Lung (tissue), 12 donors: ENCODE data around the gene HSD17B12. TPM values are rescaled to one million over a fixed set of nuclear protein-coding genes. Genes with fewer than 3 reads are reported as not detected.

Experiments
- ATAC-seq: fragments of 200-7000 bp; cut with Tn5 transposase; one replicate; pipeline ENCODE4 v1.9.1; 2020; ENCODE audit warnings: moderate number of reproducible peaks; ENCODE audit not compliant: insufficient read depth, low FRiP score
- DNase-seq, 3 donors: peaks; one replicate each; pipeline ENCODE4 v3.0.0-alpha.2; 2013 to 2017
- H3K27ac ChIP-seq, 2 donors: one replicate each; pipeline ENCODE4 v1.5.1; 2013; ENCODE audit warnings: mild to moderate bottlenecking in 2 of 2, moderate library complexity in 2 of 2, control low read depth in 1 of 2, inconsistent platforms in 1 of 2, low read depth in 1 of 2, low read length in 1 of 2
- H3K27me3 ChIP-seq, 3 donors: one replicate each; pipeline ENCODE4 v1.5.1; 2013; ENCODE audit warnings: low read length in 2 of 3; ENCODE audit not compliant: control insufficient read depth in 3 of 3, insufficient read depth in 3 of 3
- H3K36me3 ChIP-seq, 4 donors: one replicate each; pipeline ENCODE4 v1.5.1; 2013; ENCODE audit warnings: low read length in 4 of 4, mild to moderate bottlenecking in 1 of 4, moderate library complexity in 1 of 4; ENCODE audit not compliant: control insufficient read depth in 4 of 4, insufficient read depth in 4 of 4
- H3K4me1 ChIP-seq, 5 donors: one replicate each; pipeline ENCODE4 v1.5.1; 2013; ENCODE audit warnings: low read length in 5 of 5, mild to moderate bottlenecking in 2 of 5, moderate library complexity in 1 of 5; ENCODE audit not compliant: control insufficient read depth in 5 of 5, insufficient read depth in 5 of 5
- H3K4me3 ChIP-seq: one replicate; pipeline ENCODE4 v1.5.1; 2013; ENCODE audit warnings: mild to moderate bottlenecking, control low read depth, moderate library complexity
- H3K9ac ChIP-seq, 2 donors: one replicate each; pipeline ENCODE4 v1.5.1; 2013; ENCODE audit warnings: low read length in 2 of 2, control low read depth in 1 of 2; ENCODE audit not compliant: insufficient read depth in 1 of 2
- H3K9me3 ChIP-seq, 4 donors: one replicate each; pipeline ENCODE4 v1.5.1; 2013; ENCODE audit warnings: low read length in 3 of 4, mild to moderate bottlenecking in 1 of 4, moderate library complexity in 1 of 4; ENCODE audit not compliant: control insufficient read depth in 4 of 4, insufficient read depth in 3 of 4
- WGBS, 2 donors: extraction: QIAGEN DNeasy Blood & Tissue Kit; methylation state at CpG; one replicate each; pipeline ENCODE4 v1.1.7; 2013; 5-methylcytosine and 5-hydroxymethylcytosine counted together
- polyA plus RNA-seq, 2 donors: library from polyadenylated mRNA; stranded (reverse); fragments of 200-250 nt; gene quantifications; one replicate each; pipeline ENCODE4 v1.2.1, GENCODE V29; 2013
- total RNA-seq, 2 donors: library from RNA; depleted of rRNA in 1 of 2; stranded (reverse); fragments of >200 nt in 1 of 2; gene quantifications; one replicate each; pipeline ENCODE4 v1.2.1, GENCODE V29; 2014 to 2021
- TF ChIP-seq, protein P1 (sequence below): IDR thresholded peaks from 2 replicates; pipeline ENCODE4 v1.5.1; 2012; ENCODE audit warnings: mild to moderate bottlenecking; ENCODE audit errors: control extremely low read depth, extremely low read depth
- donor health status: control.
- donor health status: control.
- donor health status: Bipolar disorder and iron deficiency.
- donor health status: healthy.
- donor health status: DM: yes; HTN: yes; CAD: no.

The HSD17B12 gene
- total and polyA plus RNA-seq, 4 donors: 37.3 to 118 (median 87.1) TPM

DNA sequence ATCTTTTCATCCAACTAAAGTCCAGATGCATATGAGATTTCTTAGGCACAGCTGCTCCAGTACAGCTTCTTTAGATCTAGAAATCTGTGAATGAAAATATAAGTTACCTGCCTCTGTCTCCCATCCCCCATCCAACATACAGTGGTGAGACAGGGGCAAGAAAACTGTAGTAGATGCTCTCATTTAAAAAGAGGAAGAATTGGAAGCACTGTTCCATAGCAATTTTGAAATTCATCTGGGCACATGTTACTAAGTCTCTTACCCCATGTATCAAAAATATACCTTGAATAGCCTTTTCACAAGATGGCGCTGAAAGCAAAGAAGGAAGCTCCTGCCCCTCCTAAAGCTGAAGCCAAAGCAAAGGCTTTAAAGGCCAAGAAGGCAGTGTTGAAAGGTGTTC, 37.8 kb downstream of the HSD17B12 start:
- TF ChIP-seq, protein P1, sequence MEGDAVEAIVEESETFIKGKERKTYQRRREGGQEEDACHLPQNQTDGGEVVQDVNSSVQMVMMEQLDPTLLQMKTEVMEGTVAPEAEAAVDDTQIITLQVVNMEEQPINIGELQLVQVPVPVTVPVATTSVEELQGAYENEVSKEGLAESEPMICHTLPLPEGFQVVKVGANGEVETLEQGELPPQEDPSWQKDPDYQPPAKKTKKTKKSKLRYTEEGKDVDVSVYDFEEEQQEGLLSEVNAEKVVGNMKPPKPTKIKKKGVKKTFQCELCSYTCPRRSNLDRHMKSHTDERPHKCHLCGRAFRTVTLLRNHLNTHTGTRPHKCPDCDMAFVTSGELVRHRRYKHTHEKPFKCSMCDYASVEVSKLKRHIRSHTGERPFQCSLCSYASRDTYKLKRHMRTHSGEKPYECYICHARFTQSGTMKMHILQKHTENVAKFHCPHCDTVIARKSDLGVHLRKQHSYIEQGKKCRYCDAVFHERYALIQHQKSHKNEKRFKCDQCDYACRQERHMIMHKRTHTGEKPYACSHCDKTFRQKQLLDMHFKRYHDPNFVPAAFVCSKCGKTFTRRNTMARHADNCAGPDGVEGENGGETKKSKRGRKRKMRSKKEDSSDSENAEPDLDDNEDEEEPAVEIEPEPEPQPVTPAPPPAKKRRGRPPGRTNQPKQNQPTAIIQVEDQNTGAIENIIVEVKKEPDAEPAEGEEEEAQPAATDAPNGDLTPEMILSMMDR: no peak
- ATAC-seq: no peak

DNA sequence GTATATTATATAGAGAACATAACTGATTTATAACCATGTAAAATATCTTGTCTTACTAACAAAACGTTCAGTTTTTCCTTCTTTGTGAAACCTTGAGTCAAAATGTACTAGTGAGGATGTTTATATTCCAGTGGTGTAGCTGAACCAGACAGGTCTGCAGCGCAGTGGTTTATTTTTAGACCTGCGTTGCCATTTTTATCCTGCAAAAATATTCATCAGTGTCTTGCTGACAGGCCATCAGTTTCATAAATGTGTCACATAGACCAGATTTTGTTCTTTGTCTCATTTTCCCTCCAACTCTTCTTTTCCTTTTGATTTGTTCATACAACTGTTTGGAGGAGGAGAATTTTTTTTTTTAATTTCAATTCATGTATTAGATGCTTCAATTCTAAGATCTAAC, 43.1 kb downstream of the HSD17B12 start:
- no peak overlapping the region for H3K27ac ChIP-seq
- DNase-seq (no peak), ATAC-seq (no peak)
- H3K36me3 ChIP-seq: peaks cover 0 to 8% (median 1%) of the 10 kb centered on the region in 4 donors
- H3K27me3 ChIP-seq: no peaks in the 10 kb centered on the region
- 55 to 73% methylated on average over 3 of the region's 3 CpGs for WGBS, 2 donors
- H3K9ac ChIP-seq: no peak overlapping the region
- TF ChIP-seq, protein P1: no peak
- peaks cover 0 to 1% (median under 1%) of the 10 kb centered on the region in 4 donors for H3K9me3 ChIP-seq
- H3K4me3 ChIP-seq: no peak overlapping the region
- H3K4me1 ChIP-seq: peaks cover 0 to 2% (median 0%) of the 10 kb centered on the region in 5 donors

More for the DNA sequence above, 37.8 kb downstream of the HSD17B12 start:
- no peak for DNase-seq
- H3K27me3 ChIP-seq: no peaks in the 10 kb centered on the region
- no peak overlapping the region for H3K9ac ChIP-seq
- H3K27ac ChIP-seq: no peak overlapping the region
- H3K9me3 ChIP-seq: peaks cover 0 to 6% (median 1%) of the 10 kb centered on the region in 4 donors
- H3K36me3 ChIP-seq: peaks cover 0 to 11% (median 5%) of the 10 kb centered on the region in 4 donors
- WGBS, 2 donors: 100% methylated on average over 1 of the region's 1 CpG
- peaks cover 0 to 5% (median 0%) of the 10 kb centered on the region in 5 donors for H3K4me1 ChIP-seq
- no peak overlapping the region for H3K4me3 ChIP-seq

DNA sequence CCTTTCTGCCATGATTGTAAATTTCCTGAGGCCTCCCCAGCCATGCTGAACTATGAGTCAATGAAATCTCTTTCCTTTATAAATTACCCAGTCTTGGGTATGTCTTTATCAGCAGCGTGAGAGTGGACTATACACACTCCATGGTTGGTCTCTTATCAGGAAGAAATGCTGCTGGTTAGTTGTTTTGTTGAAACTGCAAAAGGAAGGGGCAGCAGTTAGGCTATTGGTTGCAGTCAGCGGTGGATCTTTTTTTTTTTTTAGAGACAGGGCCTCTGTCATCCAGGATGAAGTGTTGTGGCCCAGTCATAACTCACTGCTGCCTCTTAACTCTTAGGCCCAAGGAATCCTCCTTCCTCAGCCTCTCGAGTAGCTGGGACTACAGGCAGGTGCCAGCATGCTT, 51.7 kb downstream of the HSD17B12 start:
- TF ChIP-seq, protein P1: no peak
- no peak for ATAC-seq
- 90 to 95% methylated on average over 3 of the region's 3 CpGs for WGBS, 2 donors
- Histone ChIP-seq H3K4me3 (no peak overlapping the region), H3K27ac (no peak overlapping the region), H3K9me3 (no peaks in the 10 kb centered on the region), H3K36me3 (peaks cover 0 to 3% (median 1%) of the 10 kb centered on the region in 4 donors), H3K9ac (no peak overlapping the region), H3K4me1 (peaks cover 0 to 15% (median 13%) of the 10 kb centered on the region in 5 donors), H3K27me3 (no peaks in the 10 kb centered on the region)
- no peak for DNase-seq

DNA sequence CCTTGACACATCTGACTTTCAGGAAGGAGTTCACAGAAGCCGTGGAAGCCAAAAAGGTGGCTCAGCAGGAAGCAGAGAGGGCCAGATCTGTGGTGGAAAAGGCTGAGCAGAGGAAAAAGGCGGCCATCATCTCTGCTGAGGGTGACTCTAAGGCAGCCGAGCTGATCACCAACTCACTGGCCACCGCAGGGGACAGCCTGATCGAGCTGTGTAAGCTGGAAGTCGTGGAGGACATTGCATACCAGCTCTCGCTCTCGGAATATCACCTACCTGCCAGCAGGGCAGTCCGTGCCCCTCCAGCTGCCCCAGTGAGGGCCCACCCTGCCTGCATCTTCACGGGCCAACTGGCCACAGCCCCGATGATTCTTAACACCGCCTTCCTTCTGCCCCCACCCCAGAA, 53.7 kb downstream of the HSD17B12 start:
- Histone ChIP-seq H3K9ac (no peak overlapping the region), H3K4me3 (no peak overlapping the region), H3K27ac (no peak overlapping the region), H3K36me3 (peaks cover 0 to 3% (median 1%) of the 10 kb centered on the region in 4 donors), H3K27me3 (no peaks in the 10 kb centered on the region), H3K9me3 (no peaks in the 10 kb centered on the region), H3K4me1 (peaks cover 0 to 28% (median 19%) of the 10 kb centered on the region in 5 donors)
- no peak for ATAC-seq
- TF ChIP-seq, protein P1: no peak
- 97 to 98% methylated on average over 12 of the region's 12 CpGs for WGBS, 2 donors
- no peak for DNase-seq
